HG03097 (cell line): ENCODE data around the gene NBEAL1.
"Not testable (repeated sequence)": the region's sequence is repeated elsewhere in the genome, so short reads cannot be mapped to it uniquely, and the experiment has no call there.

Experiments used
- ATAC-seq: cut with Tn5 transposase; IDR thresholded peaks from one replicate; pipeline ENCODE4 v1.9.1; 2021; ENCODE audit not compliant: unreplicated experiment, low FRiP score

Gene NBEAL1

DNA sequence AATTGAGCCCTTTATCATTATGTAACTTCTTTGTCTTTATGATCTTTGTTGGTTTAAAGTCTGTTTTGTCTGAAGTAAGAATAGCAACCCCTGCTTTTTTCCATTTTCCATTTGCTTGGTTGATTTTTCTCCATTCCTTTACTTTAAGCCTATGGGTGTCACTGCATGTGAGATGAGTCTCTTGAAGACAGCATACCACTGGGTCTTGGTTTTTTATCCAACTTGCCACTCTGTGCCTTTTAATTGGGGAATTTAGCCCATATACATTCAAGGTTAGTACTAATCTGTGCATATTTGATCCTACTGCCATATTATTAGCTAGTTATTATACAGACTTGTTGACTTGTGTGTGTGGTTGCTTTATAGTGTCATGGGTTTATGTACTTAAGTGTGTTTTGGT is 89.6 kb downstream of the NBEAL1 start:
- no peak for ATAC-seq

DNA sequence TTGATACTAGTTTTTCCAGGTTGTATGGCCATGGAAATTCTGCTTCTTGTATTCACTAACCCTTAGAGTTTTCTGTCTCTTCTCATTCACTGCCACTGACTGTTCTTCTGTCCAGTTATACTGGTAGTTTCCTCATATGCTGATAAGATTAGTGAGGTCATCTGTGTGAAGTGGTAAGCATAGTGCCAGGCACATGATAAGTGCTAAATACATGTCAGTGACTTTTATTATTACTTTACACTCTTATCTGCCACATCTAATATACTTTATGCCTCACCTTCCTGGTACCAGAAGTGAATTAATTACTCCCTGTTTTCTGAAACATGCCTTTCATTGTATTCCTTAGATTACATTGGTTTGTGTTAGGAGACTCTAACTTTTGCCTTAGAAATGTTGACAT is 91.3 kb downstream of the NBEAL1 start:
- no peak for ATAC-seq

DNA sequence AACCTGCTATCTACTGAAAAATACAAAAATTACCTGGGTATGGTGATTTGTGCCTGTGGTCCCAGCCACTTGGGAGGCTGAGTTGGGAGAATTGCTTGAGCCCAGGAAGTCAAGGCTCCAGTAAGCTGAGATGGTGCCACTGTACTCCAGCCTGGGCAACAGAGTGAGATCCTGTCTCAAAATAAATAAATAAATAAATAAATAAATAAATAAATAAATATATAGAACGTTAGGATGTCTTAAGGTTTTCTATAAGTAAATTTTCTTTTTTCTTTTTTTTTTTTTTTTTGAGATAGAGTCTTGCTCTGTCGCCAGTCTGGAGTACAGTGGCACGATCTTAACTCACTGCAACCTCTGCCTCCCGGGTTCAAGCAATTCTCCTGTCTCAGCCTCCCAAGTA is 95.8 kb downstream of the NBEAL1 start:
- not testable (repeated sequence) for ATAC-seq

DNA sequence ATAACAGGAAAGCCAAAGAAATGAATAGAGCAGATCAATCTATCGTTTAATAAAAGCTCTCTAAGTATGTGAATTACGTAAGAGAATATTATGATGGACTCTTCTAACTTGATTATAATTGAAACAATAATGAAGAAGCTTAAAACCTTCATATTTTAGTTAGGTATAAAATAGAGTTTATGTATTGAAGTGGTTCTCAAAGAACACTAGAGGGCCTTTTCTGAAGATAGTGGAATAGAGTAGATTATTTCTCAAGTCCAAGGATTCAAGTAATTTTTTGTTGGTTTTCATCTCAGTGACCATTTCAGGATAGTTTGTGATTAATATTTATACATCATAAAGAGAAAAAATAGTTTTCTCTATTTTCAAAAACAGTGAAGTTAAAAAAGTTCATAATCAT is 97.7 kb downstream of the NBEAL1 start:
- ATAC-seq: no peak

DNA sequence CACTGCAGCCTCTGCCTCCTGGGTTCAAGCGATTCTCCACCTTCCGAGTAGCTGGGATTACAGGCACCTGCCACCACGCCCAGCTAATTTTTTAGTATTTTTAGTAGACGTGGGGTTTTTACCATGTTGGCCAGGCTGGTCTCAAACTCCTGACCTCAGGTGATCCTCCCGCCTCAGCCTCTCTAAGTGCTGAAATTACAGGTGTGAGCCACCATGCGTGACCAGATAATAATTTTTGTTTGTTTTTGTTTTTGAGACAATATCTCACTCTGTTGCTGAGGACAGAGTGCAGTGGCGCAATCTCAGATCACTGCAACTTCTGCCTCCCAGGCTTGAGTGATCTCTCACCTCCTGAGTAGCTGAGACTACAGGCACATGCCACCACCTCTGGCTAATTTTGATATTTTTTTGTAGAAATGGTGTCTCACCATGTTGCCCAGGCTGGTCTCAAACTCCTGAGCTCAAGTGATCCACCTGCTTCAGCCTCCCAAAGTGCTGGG is 100.6 kb downstream of the NBEAL1 start:
- ATAC-seq: not testable (repeated sequence)

DNA sequence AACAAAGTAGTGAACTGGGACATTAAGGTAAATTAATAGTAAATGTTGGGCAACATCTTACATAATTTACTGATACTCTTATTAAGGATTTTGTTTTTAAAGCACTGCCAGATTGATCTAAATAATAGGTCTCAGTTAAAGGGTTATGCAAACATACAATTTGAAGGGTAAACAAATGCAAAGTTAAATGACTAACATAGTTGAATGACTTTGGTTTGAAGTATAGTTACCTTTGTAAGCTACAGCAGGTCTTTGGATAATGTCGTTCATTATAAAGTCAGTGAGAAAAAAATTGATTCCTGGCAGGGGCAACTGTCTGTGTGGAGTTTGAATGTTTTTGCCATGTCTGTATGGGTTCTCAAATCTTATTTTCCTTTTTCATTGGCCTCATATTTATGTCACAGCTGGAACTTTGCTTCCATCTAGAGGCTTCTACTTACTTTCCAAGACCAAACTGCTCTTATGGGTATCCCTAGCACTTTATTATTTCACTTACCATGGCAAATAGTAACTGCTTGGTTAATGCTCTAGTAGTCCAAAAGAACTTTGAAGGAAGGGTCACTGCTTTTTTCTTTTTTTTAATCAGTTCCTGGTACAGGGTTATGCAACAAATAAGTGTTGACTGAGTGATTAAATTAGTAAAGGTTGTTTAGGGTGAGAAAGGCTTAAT is 107.8 kb downstream of the NBEAL1 start:
- no peak for ATAC-seq

DNA sequence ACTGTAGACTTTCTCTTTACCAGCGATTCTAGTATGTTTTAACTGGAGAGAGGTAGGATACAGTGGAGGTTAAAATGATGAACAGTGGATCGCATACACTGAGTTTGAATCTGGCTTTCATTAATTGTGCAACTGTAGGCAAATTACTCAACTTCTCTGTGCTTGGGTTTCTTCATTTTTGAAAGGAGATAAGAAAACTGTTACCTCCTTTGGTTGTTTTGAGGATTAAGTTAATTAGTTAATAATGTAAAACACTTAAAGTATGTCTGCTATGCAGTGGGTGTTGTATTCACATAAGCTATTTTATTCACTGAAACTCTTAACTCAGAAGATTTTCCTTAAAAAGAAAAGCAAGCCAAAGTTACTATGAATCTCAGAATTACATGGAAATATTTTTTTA is 112.3 kb downstream of the NBEAL1 start:
- no peak for ATAC-seq

DNA sequence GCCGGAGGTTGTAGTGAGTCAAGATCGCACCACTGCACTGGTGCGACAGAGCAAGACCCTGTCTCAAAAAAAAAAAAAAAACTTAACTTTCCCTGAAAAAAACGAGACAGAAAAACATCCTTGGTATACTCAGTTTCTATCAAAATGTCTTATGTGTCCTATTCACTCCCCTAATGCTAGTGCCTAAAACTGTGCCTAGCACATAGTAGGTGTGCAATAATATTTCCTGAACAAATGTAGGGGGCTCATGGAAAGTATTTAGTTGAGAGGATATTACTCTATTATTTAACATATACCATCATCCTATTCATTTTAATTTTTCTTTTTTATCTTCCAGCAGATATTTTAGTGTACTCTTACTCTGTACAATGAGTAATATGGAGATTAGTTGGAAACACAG is 120.4 kb downstream of the NBEAL1 start:
- ATAC-seq: no peak

DNA sequence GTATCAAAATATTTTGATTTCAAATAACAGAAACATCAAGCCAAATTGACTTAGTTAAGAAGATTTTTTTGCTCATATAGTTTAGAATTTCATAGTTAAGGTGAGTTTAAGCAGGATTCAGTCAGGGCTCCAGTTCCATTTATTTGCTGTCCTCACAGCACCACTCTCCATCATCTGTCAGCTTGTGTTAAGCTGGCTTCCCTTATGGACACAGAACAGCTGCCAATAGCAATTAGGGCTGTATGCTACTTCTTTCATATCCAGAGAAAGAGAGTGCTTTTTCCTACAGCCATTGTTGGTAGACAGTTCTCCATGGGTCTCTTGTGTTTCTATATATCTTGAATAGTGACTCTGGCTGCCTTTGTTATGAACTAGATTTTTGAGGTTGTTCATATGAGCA is 128.7 kb downstream of the NBEAL1 start:
- ATAC-seq: no peak

DNA sequence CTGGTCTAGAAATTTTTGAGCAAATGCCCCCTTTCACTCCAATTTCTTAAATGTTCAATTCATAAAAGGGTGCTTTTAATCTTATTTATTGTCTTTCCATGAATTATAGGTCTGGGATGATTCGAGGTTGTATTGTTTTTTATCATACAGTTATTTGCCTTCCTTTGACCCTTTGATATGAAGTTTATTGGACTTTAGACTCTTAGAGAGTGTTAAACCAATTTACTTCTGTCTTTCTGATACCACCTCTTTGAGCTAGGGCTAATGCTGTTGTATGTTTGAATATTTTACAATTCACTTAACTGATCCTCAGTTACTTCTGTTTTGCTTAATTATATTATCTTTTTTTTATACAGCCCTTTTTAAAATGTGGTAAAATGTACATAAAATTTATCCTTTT is 134.5 kb downstream of the NBEAL1 start:
- no peak for ATAC-seq

DNA sequence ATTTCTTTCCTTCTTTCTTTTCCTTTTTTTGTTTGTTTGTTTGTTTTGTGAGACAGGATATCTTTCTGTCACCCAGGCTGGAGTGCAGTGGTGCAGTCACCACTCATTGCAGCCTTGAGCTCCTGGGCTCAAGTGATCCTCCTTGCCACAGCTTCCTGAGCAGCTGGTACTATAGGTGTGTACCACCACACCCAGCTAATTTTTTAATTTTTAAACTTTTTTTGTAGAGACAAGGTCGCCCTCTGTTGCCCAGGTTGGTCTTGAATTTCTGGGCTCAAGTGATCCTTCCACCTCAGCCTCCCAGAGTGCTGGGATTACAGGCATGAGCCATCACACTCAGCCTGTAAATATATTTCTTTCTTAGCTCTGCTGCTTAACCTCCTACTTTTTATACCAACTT is 140.7 kb downstream of the NBEAL1 start:
- ATAC-seq: no peak

DNA sequence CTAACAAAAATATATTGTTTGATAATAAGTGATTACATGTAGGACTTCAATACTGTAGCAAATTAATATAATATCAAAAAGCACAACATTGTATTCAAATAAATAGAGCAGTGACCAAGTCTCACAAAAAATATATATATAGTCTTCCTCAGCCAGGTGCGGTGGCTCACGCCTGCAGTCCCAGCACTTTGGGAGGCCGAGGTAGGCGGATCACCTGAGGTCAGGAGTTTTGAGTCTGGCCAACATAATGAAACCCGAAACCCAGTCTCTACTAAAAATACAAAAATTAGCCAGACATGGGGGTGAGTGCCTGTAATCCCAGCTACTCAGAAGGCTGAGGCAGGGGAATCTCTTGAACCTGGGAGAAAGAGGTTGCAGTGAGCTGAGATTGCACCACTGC is 148.0 kb downstream of the NBEAL1 start:
- not testable (repeated sequence) for ATAC-seq

DNA sequence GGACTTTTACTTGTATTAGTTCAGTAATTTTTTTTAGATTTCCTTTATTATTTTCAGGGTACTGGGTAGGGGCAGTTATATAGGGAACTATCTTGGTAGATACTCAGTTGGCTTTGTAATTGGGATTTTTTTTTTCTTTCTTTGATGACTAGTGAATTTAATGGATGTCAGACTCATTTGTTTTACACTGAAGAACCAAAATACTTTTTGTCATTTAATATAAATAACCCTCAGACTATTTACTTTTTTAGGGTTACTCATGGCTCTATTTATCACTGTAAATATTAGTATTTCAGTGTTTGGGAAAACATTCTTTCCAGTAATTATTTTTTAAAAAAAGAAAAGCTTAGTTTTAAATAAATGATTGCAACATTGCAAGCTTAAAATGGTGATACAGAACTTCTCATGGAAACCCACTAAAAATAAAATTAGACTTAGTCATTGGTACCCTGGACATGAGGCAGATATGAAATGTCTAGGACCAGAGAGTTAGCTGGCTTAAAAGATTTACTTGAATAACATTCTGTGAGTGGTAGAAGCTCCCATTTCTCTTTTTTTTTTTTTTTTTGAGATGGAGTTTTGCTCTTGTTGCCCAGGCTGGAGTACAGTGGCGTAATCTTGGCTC is 149.7 kb downstream of the NBEAL1 start:
- no peak for ATAC-seq

DNA sequence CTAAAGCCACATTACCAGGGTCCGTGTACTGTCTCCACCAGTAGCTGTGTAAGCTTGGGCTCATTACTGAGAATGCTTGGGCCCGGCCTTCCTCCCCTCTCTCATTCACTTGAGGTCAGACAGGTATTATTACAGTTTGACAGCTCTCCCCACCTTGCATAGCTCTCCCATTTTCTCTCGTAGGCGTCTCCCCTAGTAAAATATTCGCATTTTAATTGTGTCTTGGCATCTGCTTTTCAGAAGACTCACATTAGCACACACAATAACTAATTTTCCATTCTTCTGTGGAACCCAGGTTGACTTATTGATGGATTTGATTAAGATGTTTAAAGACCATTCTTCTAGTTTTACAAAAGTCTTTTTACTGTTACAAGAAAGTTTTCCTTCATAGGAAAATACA is 153.1 kb downstream of the NBEAL1 start:
- ATAC-seq: no peak

DNA sequence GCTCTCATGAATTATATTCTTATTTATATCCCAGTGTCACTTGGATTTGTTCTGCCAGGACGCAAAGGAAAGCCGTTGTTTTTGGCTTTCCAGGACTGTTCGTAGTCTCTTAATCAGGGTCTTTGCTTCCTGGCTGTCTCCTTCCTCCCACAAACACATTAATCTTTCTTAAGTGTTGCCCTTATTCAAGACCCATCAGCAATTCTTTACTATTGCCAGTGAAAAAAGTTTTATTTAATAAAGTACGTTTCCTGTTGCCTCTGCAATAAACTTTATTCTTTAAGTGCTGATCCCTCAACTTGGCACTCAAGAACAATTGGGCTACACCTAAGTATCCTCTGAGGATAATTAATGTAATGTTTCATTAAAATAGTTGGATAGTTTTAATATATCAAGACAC is 155.8 kb downstream of the NBEAL1 start:
- ATAC-seq: no peak

DNA sequence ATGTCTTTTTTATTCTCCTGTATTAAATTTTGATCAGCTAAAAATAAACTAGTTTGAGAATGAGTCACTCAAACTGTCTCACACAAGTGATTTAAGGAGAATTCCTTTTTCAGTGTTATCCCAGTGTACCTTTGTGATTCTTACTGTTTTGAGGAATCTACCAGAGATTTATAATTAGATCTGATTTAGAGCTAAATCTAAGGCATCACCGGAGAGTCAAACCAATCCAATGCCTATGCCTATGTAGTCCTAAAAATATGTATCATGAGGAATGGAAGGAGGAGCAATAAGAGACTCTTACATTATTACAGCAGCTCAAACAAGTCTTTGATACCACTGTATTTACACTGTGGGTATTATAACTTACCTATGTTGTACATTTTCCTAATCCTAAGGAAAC is 160.7 kb downstream of the NBEAL1 start:
- ATAC-seq: no peak

DNA sequence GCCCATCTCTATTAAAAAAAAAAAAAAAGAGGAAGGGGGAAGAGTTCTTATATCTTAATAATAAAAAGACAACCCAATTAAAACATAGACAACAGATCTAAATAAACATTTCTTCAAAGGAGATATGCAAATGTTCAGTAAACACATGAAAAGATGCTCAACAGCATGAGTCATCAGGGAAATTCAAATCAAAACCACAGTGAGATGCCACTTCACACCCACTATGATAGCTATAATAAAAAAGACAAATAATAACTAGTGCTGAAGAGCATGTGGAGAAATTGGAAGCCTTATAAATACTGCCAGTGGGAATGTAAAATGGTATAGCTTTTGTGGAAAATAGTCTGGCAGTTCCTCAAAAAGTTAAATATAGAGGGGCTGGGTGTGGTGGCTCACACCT is 162.7 kb downstream of the NBEAL1 start:
- ATAC-seq: no peak

DNA sequence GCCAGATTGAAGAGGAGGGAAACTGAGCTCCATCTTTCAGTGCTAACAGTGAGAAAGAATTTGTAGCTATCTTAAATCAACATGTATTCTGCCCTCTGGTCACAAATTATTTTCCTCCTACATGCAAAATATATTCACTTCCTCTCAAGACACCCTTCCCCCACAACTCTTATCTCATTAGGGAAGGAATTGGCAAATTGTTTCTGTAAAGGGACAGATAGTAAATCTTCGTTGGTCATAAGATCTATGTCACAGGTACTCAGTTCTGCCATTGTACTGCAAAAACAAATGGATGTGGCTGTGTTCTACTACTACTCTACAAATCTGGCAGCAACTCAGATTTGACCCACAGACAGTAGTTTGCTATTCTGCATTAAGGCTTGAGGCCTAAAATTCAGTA is 171.2 kb downstream of the NBEAL1 start:
- ATAC-seq: no peak

DNA sequence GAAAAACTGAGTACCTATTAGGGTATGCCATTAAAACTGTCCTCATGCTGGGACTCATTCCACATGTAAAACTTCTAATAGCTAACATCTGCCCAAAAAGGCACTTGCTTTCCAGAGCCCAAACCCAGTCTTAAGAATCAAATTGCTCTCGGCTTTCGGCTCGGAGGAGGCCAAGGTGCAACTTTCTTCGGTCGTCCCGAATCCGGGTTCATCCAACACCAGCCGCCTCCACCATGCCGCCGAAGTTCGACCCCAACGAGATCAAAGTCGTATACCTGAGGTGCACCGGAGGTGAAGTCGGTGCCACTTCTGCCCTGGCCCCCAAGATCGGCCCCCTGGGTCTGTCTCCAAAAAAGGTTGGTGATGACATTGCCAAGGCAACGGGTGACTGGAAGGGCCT is 175.9 kb downstream of the NBEAL1 start:
- ATAC-seq: not testable (repeated sequence)

DNA sequence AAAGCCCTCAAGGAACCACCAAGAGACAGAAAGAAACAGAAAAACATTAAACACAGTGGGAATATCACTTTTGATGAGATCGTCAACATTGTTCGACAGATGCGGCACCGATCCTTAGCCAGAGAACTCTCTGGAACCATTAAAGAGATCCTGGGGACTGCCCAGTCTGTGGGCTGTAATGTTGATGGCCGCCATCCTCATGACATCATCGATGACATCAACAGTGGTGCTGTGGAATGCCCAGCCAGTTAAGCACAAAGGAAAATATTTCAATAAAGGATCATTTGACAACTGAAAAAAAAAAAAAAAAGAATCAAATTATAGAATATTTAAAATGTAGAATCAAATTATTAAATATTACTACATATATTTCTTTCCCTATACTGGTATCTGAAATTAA is 176.4 kb downstream of the NBEAL1 start:
- not testable (repeated sequence) for ATAC-seq

DNA sequence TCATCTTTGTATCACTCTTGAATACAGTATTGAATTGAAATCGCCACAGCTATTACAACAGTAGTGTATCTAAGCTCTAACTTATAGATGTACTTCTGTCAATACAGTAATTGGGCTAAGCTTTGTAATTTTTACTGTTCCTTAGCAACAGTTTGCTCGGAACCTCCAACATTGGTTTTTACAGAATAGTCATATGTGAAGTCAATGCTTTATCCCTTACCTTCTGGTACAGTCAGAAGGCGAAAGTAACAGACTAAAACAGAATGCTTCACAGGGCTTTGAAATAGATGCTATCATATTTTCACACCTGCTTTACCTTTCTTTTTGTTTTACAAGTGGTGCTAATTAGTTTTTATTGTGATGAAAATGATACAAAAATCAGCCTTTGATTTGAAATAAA is 177.3 kb downstream of the NBEAL1 start:
- ATAC-seq: no peak

DNA sequence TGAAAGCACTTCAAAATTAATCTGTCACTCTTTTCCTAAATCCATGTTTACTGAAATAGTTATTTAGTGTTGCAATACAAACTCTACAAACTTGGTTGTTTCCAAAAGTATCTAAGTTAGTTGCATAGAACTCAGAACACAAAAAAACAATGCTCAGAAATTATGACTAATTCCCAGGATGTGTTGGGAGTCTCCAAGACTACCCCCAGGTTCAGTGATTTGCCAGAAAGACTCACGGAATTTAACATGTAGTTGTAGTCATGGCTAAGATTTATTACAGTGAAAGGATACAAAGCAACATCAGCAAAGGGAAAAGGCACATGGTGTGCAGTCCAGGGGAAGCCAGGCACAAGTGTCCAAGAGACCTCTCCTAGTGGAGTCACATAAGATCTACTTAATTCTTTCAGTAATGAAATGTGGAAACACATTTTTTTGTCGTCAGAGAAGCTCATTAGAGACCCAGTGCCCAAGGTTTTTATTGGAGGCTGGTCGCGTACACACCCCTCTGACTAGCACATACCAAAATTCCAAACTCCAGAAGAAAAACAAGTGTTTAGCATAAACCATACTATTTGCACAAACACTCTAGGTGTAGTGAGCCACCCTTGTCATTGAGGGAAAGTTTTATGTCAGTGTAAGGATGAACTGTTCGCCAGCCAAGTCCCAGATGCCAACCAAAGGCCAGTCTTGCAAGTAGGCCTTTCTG is 180.8 kb downstream of the NBEAL1 start:
- no peak for ATAC-seq
